WTC11 (cell line): ENCODE data around the gene MAP3K12. TPM values are rescaled to one million over a fixed set of nuclear protein-coding genes. Genes with fewer than 3 reads are reported as not detected.

Experiments used
- ATAC-seq: fragments of 200-7000 bp; cut with Tn5 transposase; 2 replicates; pipeline ENCODE4 v1.10.0; 2021; ENCODE audit warnings: mild to moderate bottlenecking, moderate library complexity
- CTCF ChIA-PET: fragments of 300-600 bp; sonication (Branson Sonifier 250); formaldehyde crosslinking; loops from one replicate; lab custom pipeline; 2021; ENCODE audit warnings: antibody characterized with exemption; lab: Charles Lee
- POLR2A ChIA-PET: fragments of 350-600 bp; sonication (Branson Sonifier 250); formaldehyde crosslinking; loops from one replicate; lab custom pipeline; 2021; ENCODE audit warnings: antibody characterized with exemption; lab: Charles Lee
- DNase-seq: peaks from one replicate; pipeline ENCODE4 v3.0.0; 2021; ENCODE audit warnings: low spot score
- H3K27ac Mint-ChIP-seq: 2 replicates; pipeline ENCODE4 v1.8.0; 2021; ENCODE audit warnings: mixed read lengths
- H3K27me3 Mint-ChIP-seq: 2 replicates; pipeline ENCODE4 v1.8.0; 2021; ENCODE audit warnings: low read depth, mild to moderate bottlenecking, moderate library complexity, mixed read lengths
- H3K36me3 Mint-ChIP-seq: 2 replicates; pipeline ENCODE4 v1.8.0; 2021; ENCODE audit warnings: mixed read lengths
- H3K4me1 Mint-ChIP-seq: 2 replicates; pipeline ENCODE4 v1.8.0; 2022; ENCODE audit warnings: mixed read lengths
- H3K4me3 Mint-ChIP-seq: 2 replicates; pipeline ENCODE4 v1.8.0; 2021; ENCODE audit warnings: mild to moderate bottlenecking, moderate library complexity, mixed read lengths
- H3K9me3 Mint-ChIP-seq: 2 replicates; pipeline ENCODE4 v1.8.0; 2021; ENCODE audit warnings: mixed read lengths
- ATF1 ChIP-seq: sonication (generic); formaldehyde crosslinking; IDR thresholded peaks from 2 replicates; pipeline ENCODE4 v1.8.1; 2023; ENCODE audit warnings: mild to moderate bottlenecking, moderate library complexity, missing genetic modification reagents
- CREB1 ChIP-seq: sonication (generic); formaldehyde crosslinking; IDR thresholded peaks from 2 replicates; pipeline ENCODE4 v1.8.0; 2023; ENCODE audit warnings: mild to moderate bottlenecking, missing genetic modification reagents
- CREM ChIP-seq: sonication (generic); formaldehyde crosslinking; IDR thresholded peaks from 2 replicates; pipeline ENCODE4 v1.8.1; 2022; ENCODE audit warnings: mild to moderate bottlenecking, missing genetic modification reagents, moderate library complexity
- ETV6 ChIP-seq: sonication (generic); formaldehyde crosslinking; IDR thresholded peaks from 2 replicates; pipeline ENCODE4 v1.8.1; 2022; ENCODE audit warnings: mild to moderate bottlenecking, missing genetic modification reagents
- FOXP1 ChIP-seq: sonication (generic); formaldehyde crosslinking; IDR thresholded peaks from 2 replicates; pipeline ENCODE4 v1.8.0; 2022; ENCODE audit warnings: missing genetic modification reagents, mild to moderate bottlenecking, moderate library complexity, borderline replicate concordance
- FOXP4 ChIP-seq: sonication (generic); formaldehyde crosslinking; IDR thresholded peaks from 2 replicates; pipeline ENCODE4 v1.8.0; 2022; ENCODE audit warnings: mild to moderate bottlenecking, missing genetic modification reagents
- GABPB1 ChIP-seq: sonication (generic); formaldehyde crosslinking; IDR thresholded peaks from 2 replicates; pipeline ENCODE4 v1.8.1; 2023; ENCODE audit warnings: mild to moderate bottlenecking, missing genetic modification reagents
- JAZF1 ChIP-seq: fragments of 250-450 bp; sonication (Bioruptor Pico); IDR thresholded peaks from 2 replicates; pipeline ENCODE4 v1.9.0; 2021; ENCODE audit warnings: moderate library complexity, mild to moderate bottlenecking, inconsistent platforms
- NFATC4 ChIP-seq: fragments of 250-450 bp; sonication (Bioruptor Pico); IDR thresholded peaks from 2 replicates; pipeline ENCODE4 v1.9.0; 2021; ENCODE audit warnings: mild to moderate bottlenecking
- NR2C2 ChIP-seq: sonication (generic); formaldehyde crosslinking; IDR thresholded peaks from 2 replicates; pipeline ENCODE4 v1.8.0; 2022; ENCODE audit warnings: mild to moderate bottlenecking, missing genetic modification reagents
- OVOL2 ChIP-seq: fragments of 250-450 bp; sonication (Bioruptor Pico); IDR thresholded peaks from 2 replicates; pipeline ENCODE4 v1.9.0; 2021; ENCODE audit warnings: mild to moderate bottlenecking, borderline replicate concordance
- PRRX2 ChIP-seq: fragments of 250-450 bp; sonication (Bioruptor Pico); IDR thresholded peaks from 2 replicates; pipeline ENCODE4 v1.8.0; 2021; ENCODE audit warnings: mild to moderate bottlenecking
- SMAD4 ChIP-seq: sonication (generic); formaldehyde crosslinking; IDR thresholded peaks from 2 replicates; pipeline ENCODE4 v1.8.0; 2022; ENCODE audit warnings: mild to moderate bottlenecking, missing genetic modification reagents
- SOX15 ChIP-seq: fragments of 250-450 bp; sonication (Bioruptor Pico); IDR thresholded peaks from 2 replicates; pipeline ENCODE4 v1.9.0; 2021; ENCODE audit warnings: mild to moderate bottlenecking
- TEAD4 ChIP-seq: sonication (generic); formaldehyde crosslinking; IDR thresholded peaks from 2 replicates; pipeline ENCODE4 v1.8.0; 2022; ENCODE audit warnings: mild to moderate bottlenecking, missing genetic modification reagents
- ZMAT4 ChIP-seq: fragments of 250-450 bp; sonication (Bioruptor Pico); IDR thresholded peaks from 2 replicates; pipeline ENCODE4 v1.9.0; 2021; ENCODE audit warnings: mild to moderate bottlenecking
- ZNF219 ChIP-seq: sonication (generic); formaldehyde crosslinking; IDR thresholded peaks from 2 replicates; pipeline ENCODE4 v1.8.0; 2023; ENCODE audit warnings: missing genetic modification reagents, mild to moderate bottlenecking, borderline replicate concordance
- ZNF263 ChIP-seq: sonication (generic); formaldehyde crosslinking; IDR thresholded peaks from 2 replicates; pipeline ENCODE4 v1.8.1; 2022; ENCODE audit warnings: low read depth, mild to moderate bottlenecking, moderate library complexity, missing genetic modification reagents
- ZNF317 ChIP-seq: sonication (generic); formaldehyde crosslinking; IDR thresholded peaks from 2 replicates; pipeline ENCODE4 v1.8.1; 2023; ENCODE audit warnings: low read depth, mild to moderate bottlenecking, moderate library complexity, missing genetic modification reagents, borderline replicate concordance
- ZNF671 ChIP-seq: fragments of 250-450 bp; sonication (Bioruptor Pico); IDR thresholded peaks from 2 replicates; pipeline ENCODE4 v1.8.0; 2021; ENCODE audit warnings: mild to moderate bottlenecking
- total RNA-seq: library from RNA; stranded (reverse); gene quantifications from 3 replicates; pipeline ENCODE4 v1.2.3, GENCODE V29; 2021
- TF ChIP-seq, protein P1 (sequence below): sonication (generic); formaldehyde crosslinking; IDR thresholded peaks from 2 replicates; pipeline ENCODE4 v1.8.0; 2022; ENCODE audit warnings: missing genetic modification reagents
- TF ChIP-seq, protein P2 (sequence below): sonication (generic); formaldehyde crosslinking; IDR thresholded peaks from 2 replicates; pipeline ENCODE4 v1.8.1; 2022; ENCODE audit warnings: mild to moderate bottlenecking, moderate library complexity, missing genetic modification reagents
- TF ChIP-seq, protein P3 (sequence below): sonication (generic); formaldehyde crosslinking; IDR thresholded peaks from 2 replicates; pipeline ENCODE4 v1.8.1; 2022; ENCODE audit warnings: low read depth, mild to moderate bottlenecking, moderate library complexity, missing genetic modification reagents, borderline replicate concordance
- TF ChIP-seq, protein P4 (sequence below): sonication (generic); formaldehyde crosslinking; IDR thresholded peaks from 2 replicates; pipeline ENCODE4 v1.8.0; 2022; ENCODE audit warnings: mild to moderate bottlenecking, missing genetic modification reagents
- TF ChIP-seq, protein P5 (sequence below): fragments of 250-450 bp; sonication (Bioruptor Pico); IDR thresholded peaks from 2 replicates; pipeline ENCODE4 v1.9.0; 2021; ENCODE audit warnings: moderate library complexity, mild to moderate bottlenecking, inconsistent platforms, borderline replicate concordance

The MAP3K12 gene
- total RNA-seq, 1 experiment from 2014 or later = 23.6 TPM

DNA sequence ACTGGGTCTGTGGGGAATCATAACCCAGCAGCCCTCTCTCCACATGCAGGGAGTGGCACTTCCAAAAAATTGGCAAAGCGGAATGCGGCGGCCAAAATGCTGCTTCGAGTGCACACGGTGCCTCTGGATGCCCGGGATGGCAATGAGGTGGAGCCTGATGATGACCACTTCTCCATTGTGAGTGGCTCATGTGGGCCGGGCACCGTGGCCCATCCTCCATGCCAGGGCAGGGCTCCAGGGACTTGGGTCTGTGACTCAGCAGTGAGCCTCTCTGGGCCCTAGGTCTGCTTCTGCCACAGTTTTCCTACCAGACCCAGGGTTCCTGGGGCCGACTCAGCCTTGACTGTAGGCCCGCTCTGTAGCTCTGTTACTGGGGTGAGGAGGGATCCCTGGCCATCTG is 5.8 kb upstream of the MAP3K12 start:
- TF ChIP-seq, protein P1, sequence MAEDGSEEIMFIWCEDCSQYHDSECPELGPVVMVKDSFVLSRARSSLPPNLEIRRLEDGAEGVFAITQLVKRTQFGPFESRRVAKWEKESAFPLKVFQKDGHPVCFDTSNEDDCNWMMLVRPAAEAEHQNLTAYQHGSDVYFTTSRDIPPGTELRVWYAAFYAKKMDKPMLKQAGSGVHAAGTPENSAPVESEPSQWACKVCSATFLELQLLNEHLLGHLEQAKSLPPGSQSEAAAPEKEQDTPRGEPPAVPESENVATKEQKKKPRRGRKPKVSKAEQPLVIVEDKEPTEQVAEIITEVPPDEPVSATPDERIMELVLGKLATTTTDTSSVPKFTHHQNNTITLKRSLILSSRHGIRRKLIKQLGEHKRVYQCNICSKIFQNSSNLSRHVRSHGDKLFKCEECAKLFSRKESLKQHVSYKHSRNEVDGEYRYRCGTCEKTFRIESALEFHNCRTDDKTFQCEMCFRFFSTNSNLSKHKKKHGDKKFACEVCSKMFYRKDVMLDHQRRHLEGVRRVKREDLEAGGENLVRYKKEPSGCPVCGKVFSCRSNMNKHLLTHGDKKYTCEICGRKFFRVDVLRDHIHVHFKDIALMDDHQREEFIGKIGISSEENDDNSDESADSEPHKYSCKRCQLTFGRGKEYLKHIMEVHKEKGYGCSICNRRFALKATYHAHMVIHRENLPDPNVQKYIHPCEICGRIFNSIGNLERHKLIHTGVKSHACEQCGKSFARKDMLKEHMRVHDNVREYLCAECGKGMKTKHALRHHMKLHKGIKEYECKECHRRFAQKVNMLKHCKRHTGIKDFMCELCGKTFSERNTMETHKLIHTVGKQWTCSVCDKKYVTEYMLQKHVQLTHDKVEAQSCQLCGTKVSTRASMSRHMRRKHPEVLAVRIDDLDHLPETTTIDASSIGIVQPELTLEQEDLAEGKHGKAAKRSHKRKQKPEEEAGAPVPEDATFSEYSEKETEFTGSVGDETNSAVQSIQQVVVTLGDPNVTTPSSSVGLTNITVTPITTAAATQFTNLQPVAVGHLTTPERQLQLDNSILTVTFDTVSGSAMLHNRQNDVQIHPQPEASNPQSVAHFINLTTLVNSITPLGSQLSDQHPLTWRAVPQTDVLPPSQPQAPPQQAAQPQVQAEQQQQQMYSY (CRISPR knock-in tag) = no peak
- TF ChIP-seq SOX15 (CRISPR knock-in tag) (no peak), FOXP4 (CRISPR knock-in tag) (no peak), ZMAT4 (CRISPR knock-in tag) (no peak), NFATC4 (no peak), ATF1 (CRISPR knock-in tag) (no peak), JAZF1 (no peak), CREB1 (CRISPR knock-in tag) (no peak), NR2C2 (CRISPR knock-in tag) (no peak), TEAD4 (CRISPR knock-in tag) (no peak), OVOL2 (no peak), PRRX2 (CRISPR knock-in tag) (no peak), FOXP1 (CRISPR knock-in tag) (no peak), ZNF263 (no peak)
- TF ChIP-seq, protein P2, sequence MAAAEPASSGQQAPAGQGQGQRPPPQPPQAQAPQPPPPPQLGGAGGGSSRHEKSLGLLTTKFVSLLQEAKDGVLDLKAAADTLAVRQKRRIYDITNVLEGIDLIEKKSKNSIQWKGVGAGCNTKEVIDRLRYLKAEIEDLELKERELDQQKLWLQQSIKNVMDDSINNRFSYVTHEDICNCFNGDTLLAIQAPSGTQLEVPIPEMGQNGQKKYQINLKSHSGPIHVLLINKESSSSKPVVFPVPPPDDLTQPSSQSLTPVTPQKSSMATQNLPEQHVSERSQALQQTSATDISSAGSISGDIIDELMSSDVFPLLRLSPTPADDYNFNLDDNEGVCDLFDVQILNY (CRISPR knock-in tag) = no peak
- TF ChIP-seq, protein P3, sequence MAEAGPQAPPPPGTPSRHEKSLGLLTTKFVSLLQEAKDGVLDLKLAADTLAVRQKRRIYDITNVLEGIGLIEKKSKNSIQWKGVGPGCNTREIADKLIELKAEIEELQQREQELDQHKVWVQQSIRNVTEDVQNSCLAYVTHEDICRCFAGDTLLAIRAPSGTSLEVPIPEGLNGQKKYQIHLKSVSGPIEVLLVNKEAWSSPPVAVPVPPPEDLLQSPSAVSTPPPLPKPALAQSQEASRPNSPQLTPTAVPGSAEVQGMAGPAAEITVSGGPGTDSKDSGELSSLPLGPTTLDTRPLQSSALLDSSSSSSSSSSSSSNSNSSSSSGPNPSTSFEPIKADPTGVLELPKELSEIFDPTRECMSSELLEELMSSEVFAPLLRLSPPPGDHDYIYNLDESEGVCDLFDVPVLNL (CRISPR knock-in tag) = no peak
- Mint-ChIP-seq H3K27me3 (no peaks in the 10 kb centered on the region), H3K4me1 (peaks cover 14% of the 10 kb centered on the region), H3K9me3 (no peaks in the 10 kb centered on the region), H3K27ac (no peak overlapping the region; the same call in 1 of the 2 replicates), H3K4me3 (no peak overlapping the region), H3K36me3 (peaks cover 21% of the 10 kb centered on the region)
- POLR2A ChIA-PET = no interaction called here
- DNase-seq (no peak), ATAC-seq (no peak)
- CTCF ChIA-PET = interaction anchor here (0.6 to 1.2 kb wide), 2 partner anchors 184 to 241 kb away, joined by 3 read pairs; partner anchors contain the start of gene AAAS

GRCh38 chr12:53504004-53504920 is 5.0 kb upstream of the MAP3K12 start:
- Mint-ChIP-seq H3K4me3 (no peak overlapping the region), H3K36me3 (peaks cover 21% of the 10 kb centered on the region), H3K27ac (no peak overlapping the region), H3K27me3 (no peaks in the 10 kb centered on the region), H3K4me1 (peaks cover 18% of the 10 kb centered on the region), H3K9me3 (no peaks in the 10 kb centered on the region)
- CTCF ChIA-PET = interaction anchor here (0.6 to 1.2 kb wide), 3 partner anchors 28 to 242 kb away, joined by 3 read pairs; partner anchors contain the start of gene AAAS
- TF ChIP-seq GABPB1 (CRISPR knock-in tag) (no peak), SMAD4 (CRISPR knock-in tag) (no peak), ETV6 (CRISPR knock-in tag) (no peak), CREM (CRISPR knock-in tag) (no peak), ZNF671 (no peak), ZNF219 (no peak), ZNF317 (CRISPR knock-in tag) (no peak), ZMAT4 (CRISPR knock-in tag) (no peak)
- TF ChIP-seq, protein P4, sequence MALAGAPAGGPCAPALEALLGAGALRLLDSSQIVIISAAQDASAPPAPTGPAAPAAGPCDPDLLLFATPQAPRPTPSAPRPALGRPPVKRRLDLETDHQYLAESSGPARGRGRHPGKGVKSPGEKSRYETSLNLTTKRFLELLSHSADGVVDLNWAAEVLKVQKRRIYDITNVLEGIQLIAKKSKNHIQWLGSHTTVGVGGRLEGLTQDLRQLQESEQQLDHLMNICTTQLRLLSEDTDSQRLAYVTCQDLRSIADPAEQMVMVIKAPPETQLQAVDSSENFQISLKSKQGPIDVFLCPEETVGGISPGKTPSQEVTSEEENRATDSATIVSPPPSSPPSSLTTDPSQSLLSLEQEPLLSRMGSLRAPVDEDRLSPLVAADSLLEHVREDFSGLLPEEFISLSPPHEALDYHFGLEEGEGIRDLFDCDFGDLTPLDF (CRISPR knock-in tag) = no peak
- TF ChIP-seq, protein P5, sequence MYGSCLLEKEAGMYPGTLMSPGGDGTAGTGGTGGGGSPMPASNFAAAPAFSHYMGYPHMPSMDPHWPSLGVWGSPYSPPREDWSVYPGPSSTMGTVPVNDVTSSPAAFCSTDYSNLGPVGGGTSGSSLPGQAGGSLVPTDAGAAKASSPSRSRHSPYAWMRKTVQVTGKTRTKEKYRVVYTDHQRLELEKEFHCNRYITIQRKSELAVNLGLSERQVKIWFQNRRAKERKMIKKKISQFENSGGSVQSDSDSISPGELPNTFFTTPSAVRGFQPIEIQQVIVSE = no peak
- POLR2A ChIA-PET = no interaction called here
- no peak for DNase-seq
- ATAC-seq = no peak
